ENCODE results near the gene UBXN4. TPM values are rescaled to one million over a fixed set of nuclear protein-coding genes. Genes with fewer than 3 reads are reported as not detected.
A peak's percentile ranks its signal among the peaks of the same experiment; 100 is the strongest.

The UBXN4 gene
- total RNA-seq, 1 donor from 2014 or later: 58.1 TPM

GRCh38 chr2:135782231-135782630, 40.6 kb downstream of the UBXN4 start:
- no peak overlapping the region for H3K4me3 ChIP-seq
- peaks cover 92% of the 10 kb centered on the region for H3K36me3 ChIP-seq
- no peaks in the 10 kb centered on the region for H3K27me3 ChIP-seq (ENCODE audit: low read depth)
- no peak for DNase-seq
- H3K9me3 ChIP-seq (replicated peaks): no peaks in the 10 kb centered on the region
- no peak for TF ChIP-seq CTCF (IDR thresholded peaks at IDR 0.05; ENCODE audit: borderline replicate concordance)
- H3K27ac ChIP-seq (replicated peaks): no peak overlapping the region
- no peaks in the 10 kb centered on the region for H3K4me1 ChIP-seq
- intact Hi-C loops (cut with micrococcal nuclease): no loop called here

- intact Hi-C loops (cut with micrococcal nuclease): no loop called here
- DNase-seq: no peak
- peaks cover 89% of the 10 kb centered on the region for H3K36me3 ChIP-seq
- H3K27me3 ChIP-seq (ENCODE audit: low read depth): no peaks in the 10 kb centered on the region
- H3K27ac ChIP-seq (replicated peaks): no peak overlapping the region
- no peak overlapping the region for H3K4me3 ChIP-seq
- H3K4me1 ChIP-seq: no peaks in the 10 kb centered on the region
- no peaks in the 10 kb centered on the region for H3K9me3 ChIP-seq (replicated peaks)
- TF ChIP-seq CTCF (IDR thresholded peaks at IDR 0.05; ENCODE audit: borderline replicate concordance): no peak
Measured at GRCh38 chr2:135783439-135783838, 41.8 kb downstream of the UBXN4 start.

GRCh38 chr2:135785032-135785431, 43.4 kb downstream of the UBXN4 start:
- no peaks in the 10 kb centered on the region for H3K27me3 ChIP-seq (ENCODE audit: low read depth)
- no peak overlapping the region for H3K27ac ChIP-seq (replicated peaks)
- no peak for DNase-seq
- peaks cover 76% of the 10 kb centered on the region for H3K36me3 ChIP-seq
- H3K9me3 ChIP-seq (replicated peaks): no peaks in the 10 kb centered on the region
- intact Hi-C loops (cut with micrococcal nuclease): no loop called here
- peak; percentile 20 for TF ChIP-seq CTCF (IDR thresholded peaks at IDR 0.05; ENCODE audit: borderline replicate concordance)
- H3K4me1 ChIP-seq: no peaks in the 10 kb centered on the region
- no peak overlapping the region for H3K4me3 ChIP-seq

GRCh38 chr2:135786823-135787222, 45.2 kb downstream of the UBXN4 start:
- intact Hi-C loops (cut with micrococcal nuclease): no loop called here
- H3K9me3 ChIP-seq (replicated peaks): no peaks in the 10 kb centered on the region
- H3K4me1 ChIP-seq: no peaks in the 10 kb centered on the region
- H3K27ac ChIP-seq (replicated peaks): no peak overlapping the region
- no peak for DNase-seq
- H3K4me3 ChIP-seq: no peak overlapping the region
- no peaks in the 10 kb centered on the region for H3K27me3 ChIP-seq (ENCODE audit: low read depth)
- TF ChIP-seq CTCF (IDR thresholded peaks at IDR 0.05; ENCODE audit: borderline replicate concordance): no peak
- peaks cover 58% of the 10 kb centered on the region for H3K36me3 ChIP-seq

DNA sequence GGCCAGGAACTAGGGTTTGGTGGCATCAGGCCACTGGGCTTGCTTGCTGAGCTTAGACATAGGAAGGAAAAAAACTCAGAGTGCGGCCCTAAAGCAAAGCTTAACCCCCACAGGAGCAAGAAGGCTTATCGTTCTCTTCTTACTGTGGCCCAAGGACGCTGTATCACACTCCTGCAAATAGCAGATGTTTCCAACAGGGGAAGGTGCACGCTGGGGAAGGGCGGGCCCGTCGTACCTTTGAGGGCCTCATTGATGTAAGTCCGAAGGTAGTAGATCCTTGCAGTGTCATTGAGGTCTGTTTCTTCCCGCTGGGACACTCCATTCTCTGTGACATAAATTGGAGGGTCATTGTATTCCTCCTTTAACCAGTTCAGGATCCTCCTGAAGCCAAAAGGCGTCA, 48.8 kb downstream of the UBXN4 start:
- intact Hi-C loops (cut with micrococcal nuclease): no loop called here
- peaks cover 22% of the 10 kb centered on the region for H3K36me3 ChIP-seq
- H3K4me1 ChIP-seq: no peaks in the 10 kb centered on the region
- no peaks in the 10 kb centered on the region for H3K9me3 ChIP-seq (replicated peaks)
- H3K27me3 ChIP-seq (ENCODE audit: low read depth): no peaks in the 10 kb centered on the region
- TF ChIP-seq CTCF (IDR thresholded peaks at IDR 0.05; ENCODE audit: borderline replicate concordance): no peak
- H3K27ac ChIP-seq (replicated peaks): no peak overlapping the region
- no peak for DNase-seq
- H3K4me3 ChIP-seq: no peak overlapping the region

All from left ventricle myocardium inferior (tissue), 1 donor.